ENCODE results near the gene NACC2.

DNA sequence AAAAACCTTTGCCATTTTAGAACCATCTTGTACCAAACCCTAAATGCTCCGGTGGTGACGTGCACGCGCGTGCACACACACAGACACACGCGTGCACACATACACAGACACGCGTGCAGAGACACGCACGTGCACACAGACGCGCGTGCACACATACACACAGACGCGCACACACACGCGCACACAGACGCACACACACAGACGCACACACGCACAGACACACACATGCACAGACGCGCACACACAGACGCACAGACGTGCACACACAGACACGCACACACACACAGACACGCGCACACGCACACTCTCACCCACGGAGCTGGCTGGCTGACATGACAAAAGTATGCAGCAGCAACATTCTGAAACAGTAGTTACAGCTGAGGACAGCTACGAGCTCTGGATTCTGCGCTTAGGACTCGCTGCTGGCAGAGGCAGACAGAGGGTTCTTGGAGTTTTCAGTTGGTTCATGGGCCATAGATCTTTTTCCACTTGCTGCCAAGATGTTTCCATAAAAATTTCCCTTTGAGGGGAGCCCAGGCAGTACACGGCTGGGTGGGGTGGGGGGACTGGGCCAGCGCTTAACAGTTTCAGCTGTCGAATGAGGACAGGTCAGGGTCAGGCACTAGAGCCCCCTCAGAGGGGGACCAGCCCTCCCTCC lies 87.7 kb downstream of the NACC2 start:
- no peak for TF ChIP-seq CTCF (IDR thresholded peaks at IDR 0.05)
- TF ChIP-seq POLR2A (IDR thresholded peaks at IDR 0.05), result no peak
